Panc1 (cell line): ENCODE results near the gene HLA-F. TPM values are rescaled to one million over a fixed set of nuclear protein-coding genes. Genes with fewer than 3 reads are reported as not detected.

Source experiments
- ATAC-seq: fragments of 200-7000 bp; cut with Tn5 transposase; 2 replicates; pipeline ENCODE4 v1.9.1; 2020; ENCODE audit warnings: mild to moderate bottlenecking, moderate library complexity
- Bru-seq: library from RNA; stranded (reverse); fragments of 400-500 nt; gene quantifications from one replicate; lab custom pipeline; 2021; lab: Mats Ljungman, UMichigan
- BruChase-seq, 2 experiments: library from RNA; stranded (reverse); fragments of 400-500 nt; gene quantifications; one replicate each; lab custom pipeline; 2021; lab: Mats Ljungman, UMichigan
- BruUV-seq: library from RNA; stranded (reverse); fragments of 400-500 nt; replicated peaks from 2 replicates; lab custom pipeline; 2021; lab: Mats Ljungman, UMichigan
- CTCF ChIA-PET: fragments of 300-600 bp; sonication (Branson Sonifier 250); formaldehyde crosslinking; loops from one replicate; lab custom pipeline; 2022; ENCODE audit warnings: antibody characterized with exemption; lab: Charles Lee
- POLR2A ChIA-PET: fragments of 300-600 bp; sonication (Branson Sonifier 250); formaldehyde crosslinking; loops from one replicate; lab custom pipeline; 2022; ENCODE audit warnings: antibody characterized with exemption; lab: Charles Lee
- DNase-seq: peaks from one replicate; pipeline ENCODE4 v3.0.0-alpha.2; 2010; ENCODE audit warnings: low read depth, low spot score
- H3K27ac ChIP-seq: 2 replicates; pipeline ENCODE4 v1.5.1; 2011; ENCODE audit warnings: mild to moderate bottlenecking, low read length, inconsistent platforms
- H3K27me3 ChIP-seq: fragments of 200-500 bp; sonication (Bioruptor generic); 2 replicates; pipeline ENCODE4 v1.6.0; 2014; ENCODE audit warnings: low read length, inconsistent platforms; ENCODE audit not compliant: control insufficient read depth, insufficient read depth
- H3K36me3 ChIP-seq: fragments of 200-500 bp; sonication (Bioruptor generic); 2 replicates; pipeline ENCODE4 v1.5.1; 2014; ENCODE audit warnings: inconsistent platforms, mild to moderate bottlenecking, low read length, moderate library complexity; ENCODE audit not compliant: control insufficient read depth, insufficient read depth
- H3K4me1 ChIP-seq: 2 replicates; pipeline ENCODE4 v1.5.1; 2011; ENCODE audit warnings: inconsistent platforms, mild to moderate bottlenecking, low read length, moderate library complexity; ENCODE audit not compliant: control insufficient read depth, insufficient read depth
- H3K4me3 ChIP-seq, 2 experiments: 2 replicates each; pipeline ENCODE4 v1.5.1; 2011 to 2012; ENCODE audit warnings: low read depth in 2 of 2, low read length in 2 of 2, mild to moderate bottlenecking in 2 of 2, inconsistent platforms in 1 of 2, moderate library complexity in 1 of 2
- H3K9me3 ChIP-seq: fragments of 200-500 bp; sonication (Bioruptor generic); 2 replicates; pipeline ENCODE4 v1.5.1; 2014; ENCODE audit warnings: low read depth, mild to moderate bottlenecking, inconsistent platforms, low read length, moderate library complexity; ENCODE audit not compliant: control insufficient read depth, insufficient read depth
- POLR2AphosphoS5 ChIP-seq: IDR thresholded peaks from 2 replicates; pipeline ENCODE4 v1.6.1; 2012; ENCODE audit warnings: mild to moderate bottlenecking, low read depth, low read length, moderate library complexity
- SIN3A ChIP-seq: IDR thresholded peaks from 2 replicates; pipeline ENCODE4 v1.6.1; 2012; ENCODE audit warnings: low read depth, mild to moderate bottlenecking, low read length, moderate library complexity, borderline replicate concordance; ENCODE audit not compliant: insufficient read depth
- TCF7L2 ChIP-seq: IDR thresholded peaks from 2 replicates; pipeline ENCODE4 v1.6.1; 2011; ENCODE audit warnings: mild to moderate bottlenecking, low read depth, low read length, inconsistent platforms
- in situ Hi-C: cut with HindIII; loops from 2 replicates; pipeline ENCODE4 v1.10.0; 2016; ENCODE audit warnings: low sequenced_read_pairs, low pct_unique_long_range_greater_than_20kb
- intact Hi-C: fragments of 100-400 bp; cut with micrococcal nuclease; formaldehyde crosslinking; loops from one replicate; pipeline ENCODE4 v1.10.0; 2022; ENCODE audit not compliant: unreplicated experiment
- long read RNA-seq: library from polyadenylated mRNA; unstranded; transcript quantifications from one replicate; pipeline ENCODE4 v2.0.0, GENCODE V29; 2021; ENCODE audit not compliant: unreplicated experiment
- polyA plus RNA-seq: library from polyadenylated mRNA; unstranded; fragments of >200 nt; gene quantifications from one replicate; pipeline ENCODE4 v1.2.1, GENCODE V29; 2012; ENCODE audit warnings: missing spikeins; ENCODE audit not compliant: insufficient read length
- total RNA-seq: library from RNA; stranded (reverse); gene quantifications from one replicate; pipeline ENCODE4 v1.2.1, GENCODE V29; 2021; ENCODE audit not compliant: unreplicated experiment
- TF ChIP-seq, protein P1 (sequence below), 2 experiments: IDR thresholded peaks; 2 replicates each; pipeline ENCODE4 v1.6.1; 2011 to 2012; ENCODE audit warnings: low read depth in 2 of 2, control low read depth in 1 of 2, low read length in 1 of 2, mild to moderate bottlenecking in 1 of 2, moderate library complexity in 1 of 2; ENCODE audit not compliant: insufficient read depth in 1 of 2
- TF ChIP-seq, protein P2 (sequence below): fragments of 450-650 bp; IDR thresholded peaks from 2 replicates; pipeline ENCODE4 v1.5.1; 2017; ENCODE audit warnings: mild to moderate bottlenecking

The HLA-F gene
- total RNA-seq (7.5 TPM), Bru-seq, nascent RNA (percentile 38 among the genes with signal in this experiment), BruChase-seq, experiment 1, labeled RNA remaining after a 2-hour chase (percentile 33 among the genes with signal in this experiment), BruChase-seq, experiment 2, labeled RNA remaining after a 6-hour chase (percentile 44 among the genes with signal in this experiment)
- 18.0 TPM for polyA plus RNA-seq
- long read RNA-seq, partial matches to known transcripts, result 2 of 7 reads
- long read RNA-seq, other reads (novel, unspliced or antisense), result 1 of 7 reads

DNA sequence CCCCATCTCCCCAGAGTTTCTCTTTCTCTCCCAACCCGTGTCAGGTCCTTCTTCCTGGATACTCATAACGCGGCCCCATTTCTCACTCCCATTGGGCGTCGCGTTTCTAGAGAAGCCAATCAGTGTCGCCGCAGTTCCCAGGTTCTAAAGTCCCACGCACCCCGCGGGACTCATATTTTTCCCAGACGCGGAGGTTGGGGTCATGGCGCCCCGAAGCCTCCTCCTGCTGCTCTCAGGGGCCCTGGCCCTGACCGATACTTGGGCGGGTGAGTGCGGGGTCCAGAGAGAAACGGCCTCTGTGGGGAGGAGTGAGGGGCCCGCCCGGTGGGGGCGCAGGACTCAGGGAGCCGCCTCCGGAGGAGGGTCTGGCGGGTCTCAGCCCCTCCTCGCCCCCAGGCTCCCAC is at the start of gene HLA-F:
Gene HLA-F (plus strand): TSS at position 173 of the 404 bp plus-strand sequence. CDS start 30 bp downstream, at position 203.
- TF ChIP-seq, protein P1, sequence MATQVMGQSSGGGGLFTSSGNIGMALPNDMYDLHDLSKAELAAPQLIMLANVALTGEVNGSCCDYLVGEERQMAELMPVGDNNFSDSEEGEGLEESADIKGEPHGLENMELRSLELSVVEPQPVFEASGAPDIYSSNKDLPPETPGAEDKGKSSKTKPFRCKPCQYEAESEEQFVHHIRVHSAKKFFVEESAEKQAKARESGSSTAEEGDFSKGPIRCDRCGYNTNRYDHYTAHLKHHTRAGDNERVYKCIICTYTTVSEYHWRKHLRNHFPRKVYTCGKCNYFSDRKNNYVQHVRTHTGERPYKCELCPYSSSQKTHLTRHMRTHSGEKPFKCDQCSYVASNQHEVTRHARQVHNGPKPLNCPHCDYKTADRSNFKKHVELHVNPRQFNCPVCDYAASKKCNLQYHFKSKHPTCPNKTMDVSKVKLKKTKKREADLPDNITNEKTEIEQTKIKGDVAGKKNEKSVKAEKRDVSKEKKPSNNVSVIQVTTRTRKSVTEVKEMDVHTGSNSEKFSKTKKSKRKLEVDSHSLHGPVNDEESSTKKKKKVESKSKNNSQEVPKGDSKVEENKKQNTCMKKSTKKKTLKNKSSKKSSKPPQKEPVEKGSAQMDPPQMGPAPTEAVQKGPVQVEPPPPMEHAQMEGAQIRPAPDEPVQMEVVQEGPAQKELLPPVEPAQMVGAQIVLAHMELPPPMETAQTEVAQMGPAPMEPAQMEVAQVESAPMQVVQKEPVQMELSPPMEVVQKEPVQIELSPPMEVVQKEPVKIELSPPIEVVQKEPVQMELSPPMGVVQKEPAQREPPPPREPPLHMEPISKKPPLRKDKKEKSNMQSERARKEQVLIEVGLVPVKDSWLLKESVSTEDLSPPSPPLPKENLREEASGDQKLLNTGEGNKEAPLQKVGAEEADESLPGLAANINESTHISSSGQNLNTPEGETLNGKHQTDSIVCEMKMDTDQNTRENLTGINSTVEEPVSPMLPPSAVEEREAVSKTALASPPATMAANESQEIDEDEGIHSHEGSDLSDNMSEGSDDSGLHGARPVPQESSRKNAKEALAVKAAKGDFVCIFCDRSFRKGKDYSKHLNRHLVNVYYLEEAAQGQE (IDR thresholded peaks at IDR 0.05; ENCODE audit: insufficient read depth in 1 of 2, low read depth in 2 of 2, low read length in 1 of 2), result no peak
- TF ChIP-seq SIN3A (no peak), TCF7L2 (no peak), POLR2AphosphoS5 (no peak)
- TF ChIP-seq, protein P2, sequence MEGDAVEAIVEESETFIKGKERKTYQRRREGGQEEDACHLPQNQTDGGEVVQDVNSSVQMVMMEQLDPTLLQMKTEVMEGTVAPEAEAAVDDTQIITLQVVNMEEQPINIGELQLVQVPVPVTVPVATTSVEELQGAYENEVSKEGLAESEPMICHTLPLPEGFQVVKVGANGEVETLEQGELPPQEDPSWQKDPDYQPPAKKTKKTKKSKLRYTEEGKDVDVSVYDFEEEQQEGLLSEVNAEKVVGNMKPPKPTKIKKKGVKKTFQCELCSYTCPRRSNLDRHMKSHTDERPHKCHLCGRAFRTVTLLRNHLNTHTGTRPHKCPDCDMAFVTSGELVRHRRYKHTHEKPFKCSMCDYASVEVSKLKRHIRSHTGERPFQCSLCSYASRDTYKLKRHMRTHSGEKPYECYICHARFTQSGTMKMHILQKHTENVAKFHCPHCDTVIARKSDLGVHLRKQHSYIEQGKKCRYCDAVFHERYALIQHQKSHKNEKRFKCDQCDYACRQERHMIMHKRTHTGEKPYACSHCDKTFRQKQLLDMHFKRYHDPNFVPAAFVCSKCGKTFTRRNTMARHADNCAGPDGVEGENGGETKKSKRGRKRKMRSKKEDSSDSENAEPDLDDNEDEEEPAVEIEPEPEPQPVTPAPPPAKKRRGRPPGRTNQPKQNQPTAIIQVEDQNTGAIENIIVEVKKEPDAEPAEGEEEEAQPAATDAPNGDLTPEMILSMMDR, result no peak
- intact Hi-C loops (no loop called here), in situ Hi-C loops (no loop called here)
- H3K9me3 ChIP-seq, result no peaks in the 10 kb centered on the region
- ChIA-PET POLR2A (no interaction called here), CTCF (no interaction called here)
- no TSS peak for BruUV-seq
- H3K4me1 ChIP-seq, result no peaks in the 10 kb centered on the region
- DNase-seq (no peak), ATAC-seq (peak; percentile 96)
- no peaks in the 10 kb centered on the region; the same call in 1 of the 2 replicates for H3K36me3 ChIP-seq
- H3K27me3 ChIP-seq, result peaks cover 7% of the 10 kb centered on the region; the same call in 1 of the 2 replicates
- H3K27ac ChIP-seq, result no peak within 1 kb of the TSS
- peak within 1 kb of the TSS; percentile 49 to 51 for H3K4me3 ChIP-seq

DNA sequence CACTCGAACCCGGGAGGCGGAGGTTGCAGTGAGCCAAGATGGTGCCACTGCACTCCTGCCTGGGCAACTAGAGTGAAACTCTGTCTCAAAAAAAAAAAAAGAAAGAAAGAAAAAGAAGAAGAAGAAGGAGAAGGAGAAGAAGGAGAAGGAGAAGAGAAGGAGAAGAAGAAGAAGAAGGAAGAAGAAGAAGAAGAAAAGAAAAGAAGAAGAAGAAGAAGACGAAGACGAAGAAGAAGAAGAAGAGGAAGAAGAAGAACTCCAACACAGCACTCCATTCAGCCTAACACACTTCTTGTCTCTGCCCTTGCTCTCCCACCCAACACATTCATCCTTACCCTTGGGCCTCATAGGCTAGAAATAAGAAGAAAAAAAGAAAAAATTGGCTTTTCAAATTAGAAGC is 49.2 kb upstream of the HLA-F start:
- CTCF ChIA-PET, result no interaction called here
- in situ Hi-C loops, result no loop called here

More for the DNA sequence above, 49.2 kb upstream of the HLA-F start:
- no peaks in the 10 kb centered on the region for H3K36me3 ChIP-seq
- TF ChIP-seq, protein P1 (IDR thresholded peaks at IDR 0.05; ENCODE audit: insufficient read depth in 1 of 2, low read depth in 2 of 2, low read length in 1 of 2), result no peak
- TF ChIP-seq, protein P2, result no peak
- no peak for TF ChIP-seq TCF7L2
- TF ChIP-seq POLR2AphosphoS5, result no peak
- no peak for TF ChIP-seq SIN3A
- no peak for DNase-seq
- peaks cover 7% of the 10 kb centered on the region; the same call in 1 of the 2 replicates for H3K27me3 ChIP-seq
- H3K9me3 ChIP-seq, result no peaks in the 10 kb centered on the region
- no peak for ATAC-seq
- BruUV-seq, result no TSS peak
- H3K27ac ChIP-seq, result no peak overlapping the region
- POLR2A ChIA-PET, result no interaction called here
- intact Hi-C loops, result no loop called here
- H3K4me1 ChIP-seq, result no peaks in the 10 kb centered on the region; the same call in 1 of the 2 replicates
- no peak overlapping the region for H3K4me3 ChIP-seq
